CD14-positive monocyte (primary cell): Measurements from ENCODE around the gene CAMSAP2. TPM values are rescaled to one million over a fixed set of nuclear protein-coding genes. Genes with fewer than 3 reads are reported as not detected.

ENCODE experiments used
- DNase-seq, 3 donors: peaks; one replicate each; pipeline ENCODE4 v3.0.0-alpha.2; 2011 to 2022
- H2AFZ ChIP-seq: 2 replicates; pipeline ENCODE4 v1.6.0; 2012; ENCODE audit warnings: mild to moderate bottlenecking, low read depth, low read length, inconsistent platforms; ENCODE audit not compliant: insufficient read depth, poor library complexity, severe bottlenecking
- H3K27ac ChIP-seq, 2 donors: 1 replicate in 1 of 2; 2 replicates in 1 of 2; pipeline ENCODE4 v1.5.1; 2012 to 2013; ENCODE audit warnings: low read length in 2 of 2, control low read depth in 1 of 2, inconsistent platforms in 1 of 2, low read depth in 1 of 2, mild to moderate bottlenecking in 1 of 2
- H3K27me3 ChIP-seq, 2 donors: one replicate each; pipeline versions ENCODE4 v1.6.0 to v1.6.1; 2011 to 2013; ENCODE audit warnings: low read length in 2 of 2; ENCODE audit not compliant: control insufficient read depth in 2 of 2, insufficient read depth in 2 of 2
- H3K36me3 ChIP-seq, 2 donors: replicated peaks in 1 of 2; 1 replicate in 1 of 2; 2 replicates in 1 of 2; pipeline versions ENCODE4 v1.5.1 to v1.6.1; 2012 to 2013; ENCODE audit warnings: low read length in 2 of 2, control low read depth in 1 of 2, inconsistent platforms in 1 of 2, mild to moderate bottlenecking in 1 of 2; ENCODE audit not compliant: insufficient read depth in 2 of 2, control insufficient read depth in 1 of 2
- H3K4me1 ChIP-seq, 2 donors: 1 replicate in 1 of 2; 2 replicates in 1 of 2; pipeline versions ENCODE4 v1.5.1 to v1.6.1; 2012 to 2013; ENCODE audit warnings: low read length in 2 of 2, control low read depth in 1 of 2, inconsistent platforms in 1 of 2, mild to moderate bottlenecking in 1 of 2, moderate library complexity in 1 of 2; ENCODE audit not compliant: insufficient read depth in 2 of 2, control insufficient read depth in 1 of 2
- H3K4me2 ChIP-seq: replicated peaks from 2 replicates; pipeline ENCODE3; 2012; ENCODE audit warnings: low read length, moderate library complexity, mild to moderate bottlenecking; ENCODE audit not compliant: poor library complexity, severe bottlenecking; ENCODE audit errors: extremely low read depth
- H3K4me3 ChIP-seq, 3 experiments: fragments of 200-600 bp in 1 of 3; sonication (generic) in 1 of 3; replicated peaks in 1 of 3; 1 replicate in 2 of 3; 2 replicates in 1 of 3; pipeline ENCODE4 v1.5.1; 2011 to 2013; ENCODE audit warnings: low read length in 3 of 3, mild to moderate bottlenecking in 3 of 3, control low read depth in 2 of 3, low read depth in 2 of 3, inconsistent platforms in 1 of 3, moderate library complexity in 1 of 3
- H3K79me2 ChIP-seq: 2 replicates; pipeline ENCODE4 v1.6.0; 2012; ENCODE audit warnings: mild to moderate bottlenecking, control low read depth, inconsistent platforms, low read length, moderate library complexity; ENCODE audit not compliant: insufficient read depth
- H3K9ac ChIP-seq: 2 replicates; pipeline ENCODE4 v1.6.0; 2017; ENCODE audit warnings: low read length, mild to moderate bottlenecking; ENCODE audit not compliant: insufficient read depth, poor library complexity, severe bottlenecking
- H3K9me3 ChIP-seq, 2 donors: replicated peaks in 1 of 2; 1 replicate in 1 of 2; 2 replicates in 1 of 2; pipeline versions ENCODE4 v1.5.1 to v1.6.1; 2012 to 2013; ENCODE audit warnings: low read length in 2 of 2, control low read depth in 1 of 2; ENCODE audit not compliant: control insufficient read depth in 1 of 2, insufficient read depth in 1 of 2
- H4K20me1 ChIP-seq: 2 replicates; pipeline ENCODE4 v1.6.0; 2012; ENCODE audit warnings: mild to moderate bottlenecking, low read length, control low read depth, moderate library complexity; ENCODE audit not compliant: insufficient read depth
- H3K27ac Mint-ChIP-seq, 7 donors: one replicate each; pipeline ENCODE4 v1.8.0; 2020; ENCODE audit warnings: mild to moderate bottlenecking in 7 of 7, mixed read lengths in 7 of 7, moderate library complexity in 6 of 7, inconsistent platforms in 2 of 7
- H3K27me3 Mint-ChIP-seq, 3 donors: one replicate each; pipeline ENCODE4 v1.8.0; 2021 to 2022; ENCODE audit warnings: low read depth in 3 of 3, mild to moderate bottlenecking in 3 of 3, mixed read lengths in 3 of 3, moderate library complexity in 3 of 3, inconsistent platforms in 1 of 3
- H3K36me3 Mint-ChIP-seq, 2 donors: one replicate each; pipeline ENCODE4 v1.8.0; 2020; ENCODE audit warnings: mixed read lengths in 2 of 2, inconsistent platforms in 1 of 2, mild to moderate bottlenecking in 1 of 2
- H3K4me1 Mint-ChIP-seq: one replicate; pipeline ENCODE4 v1.8.0; 2020; ENCODE audit warnings: mild to moderate bottlenecking, mixed read lengths
- H3K4me3 Mint-ChIP-seq, 2 donors: one replicate each; pipeline ENCODE4 v1.8.0; 2020; ENCODE audit warnings: mild to moderate bottlenecking in 2 of 2, mixed read lengths in 2 of 2, moderate library complexity in 1 of 2
- H3K9me3 Mint-ChIP-seq, 7 donors: one replicate each; pipeline ENCODE4 v1.8.0; 2020 to 2022; ENCODE audit warnings: mixed read lengths in 7 of 7, mild to moderate bottlenecking in 6 of 7, moderate library complexity in 6 of 7, inconsistent platforms in 2 of 7
- WGBS: methylation state at CpG from one replicate; pipeline ENCODE4 v1.1.5; 2013; ENCODE audit warnings: missing lambda C conversion rate; ENCODE audit not compliant: insufficient coverage; 5-methylcytosine and 5-hydroxymethylcytosine counted together
- intact Hi-C, 2 donors: fragments of 100-400 bp; cut with micrococcal nuclease; formaldehyde crosslinking; loops; one replicate each; pipeline versions ENCODE4 v1.15.0 to v1.15.1; 2023
- polyA plus RNA-seq, 3 donors: library from polyadenylated mRNA; depleted of rRNA in 1 of 3; unstranded in 2 of 3; stranded (reverse) in 1 of 3; fragments of 300-500 nt in 2 of 3; fragments of >200 nt in 1 of 3; fragmentation: Illumina TruSeq in 2 of 3; gene quantifications; 1 replicate in 2 of 3; 2 replicates in 1 of 3; pipeline ENCODE4 v1.2.3, GENCODE V29; 2012 to 2021
- TF ChIP-seq, protein P1 (sequence below): fragments of 200-600 bp; IDR thresholded peaks from one replicate; pipeline ENCODE4 v1.8.0; 2022; ENCODE audit warnings: antibody characterized with exemption, mild to moderate bottlenecking

The CAMSAP2 gene
- polyA plus RNA-seq, 3 donors, result 0.89 to 1.3 (median 0.90) TPM

GRCh38 chr1:200710166-200710565 is 28.5 kb upstream of the CAMSAP2 start:
- no peak overlapping the region for H3K4me3 ChIP-seq
- no peak overlapping the region for H3K4me3 Mint-ChIP-seq
- H3K4me1 ChIP-seq, result no peaks in the 10 kb centered on the region
- H3K9me3 Mint-ChIP-seq, result no peaks in the 10 kb centered on the region
- no peak overlapping the region for H3K9ac ChIP-seq
- no peaks in the 10 kb centered on the region for H3K36me3 ChIP-seq
- no peak overlapping the region for H3K4me2 ChIP-seq
- no peaks in the 10 kb centered on the region for H4K20me1 ChIP-seq
- H3K27me3 ChIP-seq, result no peaks in the 10 kb centered on the region
- no peak for DNase-seq
- peaks cover 0 to 2% (median 0%) of the 10 kb centered on the region in 3 donors for H3K27me3 Mint-ChIP-seq
- no peaks in the 10 kb centered on the region for H3K36me3 Mint-ChIP-seq
- H3K79me2 ChIP-seq, result no peaks in the 10 kb centered on the region
- no peak overlapping the region for H3K27ac Mint-ChIP-seq
- intact Hi-C loops, result no loop called here
- 95% methylated on average over 2 of the region's 2 CpGs for WGBS
- no peak overlapping the region for H2AFZ ChIP-seq
- H3K4me1 Mint-ChIP-seq, result no peaks in the 10 kb centered on the region
- H3K27ac ChIP-seq, result no peak overlapping the region
- H3K9me3 ChIP-seq, result no peaks in the 10 kb centered on the region
- TF ChIP-seq, protein P1, sequence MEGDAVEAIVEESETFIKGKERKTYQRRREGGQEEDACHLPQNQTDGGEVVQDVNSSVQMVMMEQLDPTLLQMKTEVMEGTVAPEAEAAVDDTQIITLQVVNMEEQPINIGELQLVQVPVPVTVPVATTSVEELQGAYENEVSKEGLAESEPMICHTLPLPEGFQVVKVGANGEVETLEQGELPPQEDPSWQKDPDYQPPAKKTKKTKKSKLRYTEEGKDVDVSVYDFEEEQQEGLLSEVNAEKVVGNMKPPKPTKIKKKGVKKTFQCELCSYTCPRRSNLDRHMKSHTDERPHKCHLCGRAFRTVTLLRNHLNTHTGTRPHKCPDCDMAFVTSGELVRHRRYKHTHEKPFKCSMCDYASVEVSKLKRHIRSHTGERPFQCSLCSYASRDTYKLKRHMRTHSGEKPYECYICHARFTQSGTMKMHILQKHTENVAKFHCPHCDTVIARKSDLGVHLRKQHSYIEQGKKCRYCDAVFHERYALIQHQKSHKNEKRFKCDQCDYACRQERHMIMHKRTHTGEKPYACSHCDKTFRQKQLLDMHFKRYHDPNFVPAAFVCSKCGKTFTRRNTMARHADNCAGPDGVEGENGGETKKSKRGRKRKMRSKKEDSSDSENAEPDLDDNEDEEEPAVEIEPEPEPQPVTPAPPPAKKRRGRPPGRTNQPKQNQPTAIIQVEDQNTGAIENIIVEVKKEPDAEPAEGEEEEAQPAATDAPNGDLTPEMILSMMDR, result no peak

DNA sequence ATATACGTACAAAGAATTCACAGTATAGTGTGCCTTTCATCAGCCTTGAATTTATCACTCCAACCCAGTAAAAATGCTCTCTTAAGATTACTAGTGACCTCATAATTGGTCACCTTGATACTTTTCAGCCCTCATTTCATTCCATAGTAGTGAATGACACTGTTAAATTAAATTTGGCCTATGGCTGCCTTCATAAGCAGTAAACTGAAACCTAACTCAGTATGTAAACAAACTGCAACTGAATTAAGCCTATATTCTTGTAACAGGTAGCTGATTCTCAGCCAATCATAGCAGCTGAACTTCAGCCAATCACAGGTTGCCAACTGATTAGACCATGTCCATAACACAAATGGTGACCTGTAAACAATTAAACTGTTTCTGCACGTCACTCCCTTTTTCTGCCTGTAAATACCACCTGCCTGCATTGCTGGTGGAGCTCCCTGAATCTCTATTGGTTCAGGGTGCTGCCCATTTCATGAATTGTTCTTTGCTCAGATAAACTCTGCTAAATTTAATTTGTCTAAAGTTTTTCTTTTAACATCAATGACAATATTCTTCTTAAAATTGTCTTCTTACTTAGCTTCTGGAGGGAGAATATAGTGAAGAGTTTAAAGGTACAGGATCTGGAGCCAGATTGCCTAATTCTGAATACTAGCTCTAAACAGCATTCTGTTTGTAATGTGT is 24.0 kb upstream of the CAMSAP2 start:
- TF ChIP-seq, protein P1, result no peak
- Histone ChIP-seq H3K27ac (no peak overlapping the region), H3K79me2 (no peaks in the 10 kb centered on the region), H3K4me1 (no peaks in the 10 kb centered on the region), H3K9ac (no peak overlapping the region), H4K20me1 (no peaks in the 10 kb centered on the region), H3K4me3 (no peak overlapping the region), H2AFZ (no peak overlapping the region), H3K36me3 (no peaks in the 10 kb centered on the region), H3K9me3 (no peaks in the 10 kb centered on the region), H3K27me3 (peaks cover 0 to 2% of the 10 kb centered on the region in 2 donors), H3K4me2 (no peak overlapping the region)
- Mint-ChIP-seq H3K9me3 (no peaks in the 10 kb centered on the region), H3K36me3 (no peaks in the 10 kb centered on the region), H3K4me3 (no peak overlapping the region), H3K4me1 (no peaks in the 10 kb centered on the region), H3K27ac (no peak overlapping the region), H3K27me3 (peaks cover 0 to 2% (median 0%) of the 10 kb centered on the region in 3 donors)
- intact Hi-C loops, result no loop called here
- no peak for DNase-seq
- WGBS, result 100% methylated on average over 1 of the region's 2 CpGs
